ENCODE data around the gene DCLRE1B. TPM values are rescaled to one million over a fixed set of nuclear protein-coding genes. Genes with fewer than 3 reads are reported as not detected.

The DCLRE1B gene
- total and polyA plus RNA-seq, 9 of the 15 experiments (the other 6 are each of a cell fraction or from before 2014, with no cell fraction given), result 10.6 to 28.8 (median 17.2) TPM

DNA sequence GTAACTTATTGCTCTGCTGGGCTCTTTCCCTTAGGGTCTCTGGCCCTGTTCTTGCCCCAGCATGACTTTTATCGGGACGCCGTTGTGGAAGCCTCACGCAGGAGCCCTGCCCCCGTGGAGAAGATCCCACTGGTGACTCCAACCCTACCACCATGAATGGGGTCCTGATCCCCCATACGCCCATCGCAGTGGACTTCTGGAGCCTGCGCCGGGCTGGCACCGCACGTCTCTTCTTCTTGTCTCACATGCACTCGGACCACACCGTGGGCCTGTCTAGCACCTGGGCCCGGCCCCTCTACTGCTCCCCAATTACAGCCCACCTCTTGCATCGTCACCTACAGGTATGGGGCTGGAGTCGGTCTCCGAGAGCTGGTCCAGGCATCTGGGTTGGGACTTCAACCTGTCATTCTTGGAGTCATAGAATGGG is 322 bp downstream of the DCLRE1B start (continued):
- no peak for TF ChIP-seq GTF2E2 (tag; IDR thresholded peaks at IDR 0.05)
- TF ChIP-seq, protein P1, sequence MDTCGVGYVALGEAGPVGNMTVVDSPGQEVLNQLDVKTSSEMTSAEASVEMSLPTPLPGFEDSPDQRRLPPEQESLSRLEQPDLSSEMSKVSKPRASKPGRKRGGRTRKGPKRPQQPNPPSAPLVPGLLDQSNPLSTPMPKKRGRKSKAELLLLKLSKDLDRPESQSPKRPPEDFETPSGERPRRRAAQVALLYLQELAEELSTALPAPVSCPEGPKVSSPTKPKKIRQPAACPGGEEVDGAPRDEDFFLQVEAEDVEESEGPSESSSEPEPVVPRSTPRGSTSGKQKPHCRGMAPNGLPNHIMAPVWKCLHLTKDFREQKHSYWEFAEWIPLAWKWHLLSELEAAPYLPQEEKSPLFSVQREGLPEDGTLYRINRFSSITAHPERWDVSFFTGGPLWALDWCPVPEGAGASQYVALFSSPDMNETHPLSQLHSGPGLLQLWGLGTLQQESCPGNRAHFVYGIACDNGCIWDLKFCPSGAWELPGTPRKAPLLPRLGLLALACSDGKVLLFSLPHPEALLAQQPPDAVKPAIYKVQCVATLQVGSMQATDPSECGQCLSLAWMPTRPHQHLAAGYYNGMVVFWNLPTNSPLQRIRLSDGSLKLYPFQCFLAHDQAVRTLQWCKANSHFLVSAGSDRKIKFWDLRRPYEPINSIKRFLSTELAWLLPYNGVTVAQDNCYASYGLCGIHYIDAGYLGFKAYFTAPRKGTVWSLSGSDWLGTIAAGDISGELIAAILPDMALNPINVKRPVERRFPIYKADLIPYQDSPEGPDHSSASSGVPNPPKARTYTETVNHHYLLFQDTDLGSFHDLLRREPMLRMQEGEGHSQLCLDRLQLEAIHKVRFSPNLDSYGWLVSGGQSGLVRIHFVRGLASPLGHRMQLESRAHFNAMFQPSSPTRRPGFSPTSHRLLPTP (IDR thresholded peaks at IDR 0.05; ENCODE audit: borderline replicate concordance, extremely low read depth, insufficient read length), result no peak
- no peak for TF ChIP-seq ZFP36 (IDR thresholded peaks at IDR 0.05; ENCODE audit: low read depth, low read length, partially characterized antibody)
- no peak for TF ChIP-seq SIN3B (IDR thresholded peaks at IDR 0.05; ENCODE audit: low read depth)
- TF ChIP-seq FOXP1 (CRISPR knock-in tag; IDR thresholded peaks at IDR 0.05), result no peak
- TF ChIP-seq SMC3 (conservative IDR thresholded peaks at IDR 0.05; ENCODE audit: insufficient read depth, low read depth, low read length), result no peak
- TF ChIP-seq, protein P2, sequence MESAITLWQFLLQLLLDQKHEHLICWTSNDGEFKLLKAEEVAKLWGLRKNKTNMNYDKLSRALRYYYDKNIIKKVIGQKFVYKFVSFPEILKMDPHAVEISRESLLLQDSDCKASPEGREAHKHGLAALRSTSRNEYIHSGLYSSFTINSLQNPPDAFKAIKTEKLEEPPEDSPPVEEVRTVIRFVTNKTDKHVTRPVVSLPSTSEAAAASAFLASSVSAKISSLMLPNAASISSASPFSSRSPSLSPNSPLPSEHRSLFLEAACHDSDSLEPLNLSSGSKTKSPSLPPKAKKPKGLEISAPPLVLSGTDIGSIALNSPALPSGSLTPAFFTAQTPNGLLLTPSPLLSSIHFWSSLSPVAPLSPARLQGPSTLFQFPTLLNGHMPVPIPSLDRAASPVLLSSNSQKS (CRISPR knock-in tag; IDR thresholded peaks at IDR 0.05), result no peak
- no peak for TF ChIP-seq POU5F1 (IDR thresholded peaks at IDR 0.05; ENCODE audit: borderline replicate concordance, low read depth, low read length, partially characterized antibody)
- TF ChIP-seq ZNF3 (CRISPR knock-in tag; IDR thresholded peaks at IDR 0.05), result no peak
- no peak for TF ChIP-seq EZH2 (IDR thresholded peaks at IDR 0.05; ENCODE audit: borderline replicate concordance, low read depth, low read length)
- no peak for TF ChIP-seq GTF2F1 (IDR thresholded peaks at IDR 0.05; ENCODE audit: low read depth, low read length)
- no peak for TF ChIP-seq CEBPG (CRISPR knock-in tag; IDR thresholded peaks at IDR 0.05)
- TF ChIP-seq CEBPG (tag; conservative IDR thresholded peaks at IDR 0.05 in 1 of 2, IDR thresholded peaks at IDR 0.05 in 1 of 2), result no peak
- TF ChIP-seq, protein P3, sequence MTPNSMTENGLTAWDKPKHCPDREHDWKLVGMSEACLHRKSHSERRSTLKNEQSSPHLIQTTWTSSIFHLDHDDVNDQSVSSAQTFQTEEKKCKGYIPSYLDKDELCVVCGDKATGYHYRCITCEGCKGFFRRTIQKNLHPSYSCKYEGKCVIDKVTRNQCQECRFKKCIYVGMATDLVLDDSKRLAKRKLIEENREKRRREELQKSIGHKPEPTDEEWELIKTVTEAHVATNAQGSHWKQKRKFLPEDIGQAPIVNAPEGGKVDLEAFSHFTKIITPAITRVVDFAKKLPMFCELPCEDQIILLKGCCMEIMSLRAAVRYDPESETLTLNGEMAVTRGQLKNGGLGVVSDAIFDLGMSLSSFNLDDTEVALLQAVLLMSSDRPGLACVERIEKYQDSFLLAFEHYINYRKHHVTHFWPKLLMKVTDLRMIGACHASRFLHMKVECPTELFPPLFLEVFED (CRISPR knock-in tag; conservative IDR thresholded peaks at IDR 0.05), result no peak
- TF ChIP-seq NFXL1 (CRISPR knock-in tag; IDR thresholded peaks at IDR 0.05), result no peak
- no peak for TF ChIP-seq MXI1 (IDR thresholded peaks at IDR 0.05; ENCODE audit: low read depth, low read length)
- TF ChIP-seq, protein P4, sequence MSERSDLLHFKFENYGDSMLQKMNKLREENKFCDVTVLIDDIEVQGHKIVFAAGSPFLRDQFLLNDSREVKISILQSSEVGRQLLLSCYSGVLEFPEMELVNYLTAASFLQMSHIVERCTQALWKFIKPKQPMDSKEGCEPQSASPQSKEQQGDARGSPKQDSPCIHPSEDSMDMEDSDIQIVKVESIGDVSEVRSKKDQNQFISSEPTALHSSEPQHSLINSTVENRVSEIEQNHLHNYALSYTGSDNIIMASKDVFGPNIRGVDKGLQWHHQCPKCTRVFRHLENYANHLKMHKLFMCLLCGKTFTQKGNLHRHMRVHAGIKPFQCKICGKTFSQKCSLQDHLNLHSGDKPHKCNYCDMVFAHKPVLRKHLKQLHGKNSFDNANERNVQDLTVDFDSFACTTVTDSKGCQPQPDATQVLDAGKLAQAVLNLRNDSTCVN (CRISPR knock-in tag; IDR thresholded peaks at IDR 0.05), result no peak
- TF ChIP-seq TAL1 (IDR thresholded peaks at IDR 0.05), result 0 out of 2 replicates have a peak, but pooled peaks have one; percentile 2
- TF ChIP-seq XRCC3 (IDR thresholded peaks at IDR 0.05), result no peak
- TF ChIP-seq, protein P5, sequence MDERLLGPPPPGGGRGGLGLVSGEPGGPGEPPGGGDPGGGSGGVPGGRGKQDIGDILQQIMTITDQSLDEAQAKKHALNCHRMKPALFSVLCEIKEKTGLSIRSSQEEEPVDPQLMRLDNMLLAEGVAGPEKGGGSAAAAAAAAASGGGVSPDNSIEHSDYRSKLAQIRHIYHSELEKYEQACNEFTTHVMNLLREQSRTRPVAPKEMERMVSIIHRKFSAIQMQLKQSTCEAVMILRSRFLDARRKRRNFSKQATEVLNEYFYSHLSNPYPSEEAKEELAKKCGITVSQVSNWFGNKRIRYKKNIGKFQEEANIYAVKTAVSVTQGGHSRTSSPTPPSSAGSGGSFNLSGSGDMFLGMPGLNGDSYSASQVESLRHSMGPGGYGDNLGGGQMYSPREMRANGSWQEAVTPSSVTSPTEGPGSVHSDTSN (CRISPR knock-in tag; IDR thresholded peaks at IDR 0.05; ENCODE audit: low read depth), result no peak
- TF ChIP-seq, protein P5 (tag; conservative IDR thresholded peaks at IDR 0.05; ENCODE audit: low read depth), result no peak

All from K562 (cell line).